AG04449 (cell line): Measurements from ENCODE around the gene SP4.

Source experiments
- CTCF ChIA-PET: fragments of 350-600 bp; formaldehyde crosslinking; extraction: SDS; loops from one replicate; lab custom pipeline; 2021; ENCODE audit warnings: antibody characterized with exemption; lab: Yijun Ruan, JAX
- POLR2A ChIA-PET: fragments of 400-600, 350-600 bp; formaldehyde crosslinking; extraction: SDS; loops from one replicate; lab custom pipeline; 2020; ENCODE audit warnings: antibody characterized with exemption, inconsistent platforms; lab: Yijun Ruan, JAX
- DNase-seq: peaks from one replicate; pipeline ENCODE4 v3.0.0-alpha.2; 2010; ENCODE audit warnings: low read depth, low spot score
- H3K4me3 ChIP-seq: 2 replicates; pipeline ENCODE4 v1.5.1; 2011; ENCODE audit warnings: low read depth, mild to moderate bottlenecking, control low read depth, low read length
- CTCF ChIP-seq: IDR thresholded peaks from one replicate; pipeline ENCODE4 v1.5.1; 2011; ENCODE audit warnings: mild to moderate bottlenecking, moderate library complexity, low read length, control low read depth, inconsistent platforms; ENCODE audit not compliant: insufficient read depth; ENCODE audit errors: missing control alignments

SP4 gene

GRCh38 chr7:21427871-21428658, at the start of gene SP4:
Gene SP4, plus strand, starts transcription at chr7:21428083. Its CDS starts 169 bp downstream, at chr7:21428252.
- no peak for TF ChIP-seq CTCF
- ChIA-PET CTCF (interaction anchor here (0.7 to 0.9 kb wide), 2 partner anchors 13 to 574 kb away, joined by 3 read pairs; no protein-coding TSS in a partner anchor), POLR2A (interaction anchor here (0.6 kb wide), 1 partner anchor 560 kb away, joined by 3 read pairs; no protein-coding TSS in a partner anchor)
- peak; percentile 52 for DNase-seq
- H3K4me3 ChIP-seq: peak within 1 kb of the TSS; percentile 86

- CTCF ChIA-PET: no interaction called here
- no peak overlapping the region for H3K4me3 ChIP-seq
- no peak for TF ChIP-seq CTCF
- POLR2A ChIA-PET: no interaction called here
- DNase-seq: no peak
Observed at GRCh38 chr7:21383227-21384220, 44.4 kb upstream of the SP4 start.

DNA sequence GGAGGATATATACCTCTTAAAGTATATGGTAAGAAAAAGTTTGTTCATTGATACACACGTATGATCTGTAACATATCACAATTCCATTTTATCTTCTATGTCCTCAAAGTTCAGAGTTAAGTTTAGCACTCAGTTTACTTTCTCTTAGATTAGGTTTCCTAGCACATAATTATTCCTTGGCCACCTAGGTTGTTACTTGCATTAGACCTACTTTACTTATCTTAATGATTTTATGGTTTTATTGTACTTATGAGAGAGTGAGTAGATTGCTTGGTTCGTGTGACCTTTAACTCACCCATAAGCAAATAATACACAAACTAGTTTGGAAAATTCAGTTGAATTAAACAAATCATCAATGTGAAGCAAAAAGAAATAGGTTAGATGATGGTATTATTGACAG, 33.9 kb upstream of the SP4 start:
- CTCF ChIA-PET: no interaction called here
- DNase-seq: no peak
- TF ChIP-seq CTCF: no peak
- no peak overlapping the region for H3K4me3 ChIP-seq
- POLR2A ChIA-PET: no interaction called here

- POLR2A ChIA-PET: no interaction called here
- TF ChIP-seq CTCF: no peak
- no peak for DNase-seq
- CTCF ChIA-PET: no interaction called here
- H3K4me3 ChIP-seq: no peak overlapping the region
Observed at GRCh38 chr7:21401944-21402343, 25.9 kb upstream of the SP4 start.

DNA sequence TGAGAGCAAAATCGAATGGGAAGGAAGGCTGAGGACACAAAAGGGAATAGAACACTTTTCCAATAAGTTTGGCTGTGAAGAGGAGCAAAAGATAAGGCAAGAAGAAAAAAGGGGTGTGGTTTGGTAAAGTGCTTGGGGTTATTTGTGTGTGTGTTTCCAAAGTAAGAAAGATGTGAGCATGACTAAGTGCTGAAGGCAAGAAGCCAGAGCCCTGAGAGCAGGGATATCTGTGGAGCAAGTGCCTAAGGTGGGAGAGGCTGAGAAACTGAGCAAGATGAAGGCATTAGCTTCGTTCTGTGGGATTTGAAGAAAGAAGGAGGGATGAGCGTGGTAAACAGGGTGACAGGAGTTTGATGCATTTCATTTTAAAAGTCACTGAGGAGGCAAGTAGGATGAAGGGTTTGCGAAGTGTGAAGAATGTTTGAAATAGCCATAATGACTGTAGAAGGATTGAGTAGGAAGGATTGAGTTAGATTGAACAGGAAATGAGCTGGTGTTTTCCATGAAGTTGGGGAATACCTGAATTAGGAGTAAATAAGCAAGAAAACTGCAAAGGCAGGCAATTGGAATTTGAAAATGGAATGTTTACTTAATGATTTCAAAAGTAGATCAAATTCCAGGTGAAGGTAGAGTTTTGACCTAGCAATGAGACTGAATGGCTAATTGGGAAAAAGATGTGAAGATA, 19.9 kb upstream of the SP4 start:
- TF ChIP-seq CTCF: no peak
- POLR2A ChIA-PET: no interaction called here
- no peak for DNase-seq
- H3K4me3 ChIP-seq: no peak overlapping the region
- CTCF ChIA-PET: no interaction called here
